A673 (cell line): ENCODE measurements around the gene POLN.

Experiments
- CTCF ChIP-seq: fragments of 300-800, 200-600 bp; sonication (generic); conservative IDR thresholded peaks from 2 replicates; pipeline ENCODE4 v1.5.1; 2017; ENCODE audit warnings: low read depth, mild to moderate bottlenecking, antibody characterized with exemption, low read length, moderate library complexity, mixed read lengths
- EZH2 ChIP-seq: fragments of 200-600 bp; sonication (generic); IDR thresholded peaks from 2 replicates; pipeline ENCODE4 v1.6.1; 2017; ENCODE audit warnings: borderline replicate concordance, low read depth, mild to moderate bottlenecking, mixed read lengths, antibody characterized with exemption, low read length; ENCODE audit not compliant: poor library complexity, severe bottlenecking

- TF ChIP-seq CTCF (no peak), EZH2 (no peak)
These were observed 184.4 kb downstream of the POLN start for GRCh38 chr4:2057382-2058065.
